Stimulated activated CD8-positive, alpha-beta memory T cell treated with anti-CD3 and anti-CD28 coated beads, Interleukin-4, amount 100 ng/mL, for 48 hours (primary cell): ENCODE results near the gene TXNDC5.

Experiments
- DNase-seq: peaks from one replicate; pipeline ENCODE4 v3.0.0-alpha.2; 2020

Gene TXNDC5

GRCh38 chr6:7910654-7911344 lies at the start of gene TXNDC5:
TXNDC5 (minus strand) TSS chr6:7910788; CDS start chr6:7910776, 12 bp downstream.
- DNase-seq: peak; percentile 83

DNA sequence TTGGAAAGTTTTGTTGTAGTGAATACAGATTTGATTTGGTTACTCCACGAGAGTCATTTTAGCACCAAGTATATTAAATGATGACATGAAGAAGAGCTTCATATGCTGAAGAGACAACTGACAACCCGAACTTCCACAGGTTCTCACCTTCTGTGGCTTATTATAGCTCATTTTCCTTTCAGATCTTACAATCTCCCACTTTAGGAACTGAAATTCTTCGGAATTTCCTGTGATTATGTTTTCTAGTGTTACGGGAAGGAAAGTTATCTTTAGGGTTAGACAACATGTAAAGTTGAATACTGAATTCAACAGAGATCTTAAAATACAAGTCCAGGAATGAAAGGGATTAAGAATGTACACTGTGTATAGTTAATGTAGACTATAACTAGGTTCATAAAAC lies 49.6 kb upstream of the TXNDC5 start:
- no peak for DNase-seq

- DNase-seq: no peak
These were observed 48.9 kb upstream of the TXNDC5 start for GRCh38 chr6:7959453-7959852.

DNA sequence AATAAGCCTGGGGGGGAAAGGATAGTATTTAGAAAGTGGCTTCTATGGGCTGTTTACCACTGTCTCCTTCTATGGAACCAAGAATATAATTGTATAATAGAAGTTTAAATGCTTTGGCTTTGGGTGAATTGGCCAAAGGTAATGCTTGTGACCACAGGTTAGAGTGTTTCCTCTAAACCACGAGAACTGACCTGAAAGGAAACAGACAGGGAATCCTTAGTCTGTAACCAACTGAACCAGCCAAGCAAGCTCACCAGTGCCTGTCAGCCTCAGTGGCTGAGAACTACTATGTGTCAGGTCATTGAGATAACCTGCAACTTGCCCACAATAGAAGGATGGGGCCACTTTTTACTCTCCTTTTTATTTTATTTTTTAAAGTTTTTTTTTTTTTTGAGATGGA lies 47.9 kb upstream of the TXNDC5 start:
- no peak for DNase-seq

DNA sequence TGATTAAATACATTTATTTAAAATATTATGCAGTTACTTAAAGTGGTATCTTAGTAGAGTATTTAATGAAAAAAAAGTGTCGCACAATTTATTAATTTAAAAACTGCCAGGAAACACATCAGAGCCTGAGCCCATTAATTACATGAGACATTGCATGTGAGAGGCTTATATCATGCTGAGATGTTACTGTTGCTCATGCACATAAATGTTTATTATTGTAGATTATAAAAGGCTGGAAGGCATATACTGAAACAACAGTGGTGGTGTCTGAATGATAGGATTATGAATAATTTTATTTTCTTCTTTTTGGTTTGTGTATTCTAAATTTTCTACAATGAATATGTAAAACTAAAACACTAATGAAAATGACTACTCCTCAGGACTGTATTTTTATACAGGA lies 45.7 kb upstream of the TXNDC5 start:
- DNase-seq: no peak

- DNase-seq: no peak
These were observed 44.1 kb upstream of the TXNDC5 start for GRCh38 chr6:7954477-7955200.

DNA sequence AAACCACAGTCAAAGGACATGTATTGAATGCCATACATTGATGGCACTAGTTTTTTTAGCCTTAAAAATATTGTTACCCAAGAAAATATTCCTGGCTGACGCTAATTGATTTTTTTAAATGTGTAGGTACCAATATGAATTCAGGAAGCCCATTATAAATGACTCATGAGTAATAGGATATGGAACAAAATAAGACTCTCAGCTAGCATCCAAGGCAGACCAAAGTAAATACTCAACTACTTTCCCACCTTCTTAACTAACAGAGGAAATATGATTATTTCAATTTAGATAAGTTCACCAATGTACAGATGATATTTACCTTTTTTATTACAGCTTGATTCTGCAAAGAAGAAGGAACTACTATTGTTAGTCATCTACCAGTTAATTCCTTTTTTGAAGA lies 43.2 kb upstream of the TXNDC5 start:
- no peak for DNase-seq

DNA sequence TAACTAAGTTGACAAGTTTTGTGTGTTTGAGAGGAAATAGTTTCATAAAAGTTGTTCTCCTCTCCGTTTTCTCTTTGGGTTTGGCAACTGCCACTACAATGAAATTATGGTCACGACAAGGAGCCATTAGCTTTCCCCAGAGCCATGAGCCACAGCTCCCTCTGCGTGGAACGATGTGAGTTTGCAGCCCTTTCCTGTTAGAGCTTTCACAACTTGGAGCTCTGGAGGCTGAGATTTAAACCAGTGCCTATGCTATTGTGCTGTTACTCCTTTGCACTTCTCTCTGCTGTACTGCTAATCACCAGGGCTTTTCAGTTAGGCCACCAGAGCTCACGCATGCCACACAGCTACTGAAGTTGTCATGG lies 29.3 kb upstream of the TXNDC5 start:
- DNase-seq: no peak

DNA sequence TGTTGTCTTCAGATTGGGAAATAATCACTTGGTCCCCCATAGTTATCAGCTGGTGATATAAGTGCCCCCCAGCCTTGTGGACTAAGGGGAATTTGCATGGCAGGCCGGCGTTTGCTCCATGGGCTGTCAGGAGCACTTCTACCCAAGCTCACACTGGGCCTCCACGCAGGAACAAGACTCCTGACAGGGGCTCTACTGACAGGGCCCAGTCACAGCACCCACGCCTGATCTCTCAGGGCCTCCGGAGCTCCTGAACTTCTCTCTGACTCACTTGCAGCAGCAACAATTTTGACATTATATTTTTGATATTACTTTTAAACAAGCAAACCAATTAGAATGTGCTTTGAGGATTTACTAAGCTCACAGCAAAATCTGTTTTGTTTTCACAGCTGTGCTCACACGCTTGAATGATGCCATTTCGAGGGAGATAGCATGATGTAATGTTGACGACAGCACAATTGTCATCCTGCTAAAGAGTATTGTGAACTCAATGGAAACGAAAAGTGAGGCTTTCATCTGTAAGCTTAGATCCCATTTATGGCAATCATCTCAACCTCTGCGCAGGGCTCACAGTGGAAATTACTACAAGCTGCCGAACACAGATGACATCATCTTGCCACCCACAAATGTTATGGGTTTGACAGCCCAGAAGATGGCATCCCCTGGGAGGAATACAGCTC lies 28.7 kb upstream of the TXNDC5 start:
- no peak for DNase-seq

DNA sequence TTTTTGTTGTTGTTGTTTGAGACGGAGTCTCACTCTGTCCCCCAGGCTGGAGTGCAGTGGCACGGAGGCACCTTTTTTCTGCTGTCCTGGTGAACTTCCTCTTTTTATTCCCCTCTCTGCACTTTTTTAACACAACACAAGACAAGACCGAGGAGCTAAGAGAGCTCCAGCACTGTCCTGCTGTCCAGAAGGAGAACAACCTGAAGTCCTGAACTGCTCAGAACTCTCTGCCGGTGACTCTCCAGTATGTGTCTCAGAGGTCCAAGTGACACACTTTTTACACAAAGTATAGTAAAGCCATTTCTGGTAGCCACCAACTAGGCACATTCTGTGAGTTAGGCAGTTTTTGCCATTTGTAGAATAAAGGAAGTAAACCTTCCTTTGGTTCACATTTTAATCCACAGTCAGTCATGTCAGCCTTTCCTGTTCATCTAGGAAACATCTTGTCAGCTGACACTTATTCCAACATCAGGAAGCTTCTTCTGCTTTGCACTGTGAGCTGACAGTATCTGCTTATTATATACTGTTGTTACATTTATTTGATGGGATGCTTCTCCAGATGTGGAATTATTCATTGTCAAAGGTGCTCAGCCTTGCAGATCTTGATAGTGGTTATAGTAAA lies 28.1 kb upstream of the TXNDC5 start:
- DNase-seq: no peak

GRCh38 chr6:7933794-7934193 lies 23.2 kb upstream of the TXNDC5 start:
- DNase-seq: no peak

GRCh38 chr6:7932625-7933024 lies 22.0 kb upstream of the TXNDC5 start:
- no peak for DNase-seq

GRCh38 chr6:7924867-7925266 lies 14.3 kb upstream of the TXNDC5 start:
- DNase-seq: no peak

GRCh38 chr6:7922596-7922995 lies 12.0 kb upstream of the TXNDC5 start:
- no peak for DNase-seq

DNA sequence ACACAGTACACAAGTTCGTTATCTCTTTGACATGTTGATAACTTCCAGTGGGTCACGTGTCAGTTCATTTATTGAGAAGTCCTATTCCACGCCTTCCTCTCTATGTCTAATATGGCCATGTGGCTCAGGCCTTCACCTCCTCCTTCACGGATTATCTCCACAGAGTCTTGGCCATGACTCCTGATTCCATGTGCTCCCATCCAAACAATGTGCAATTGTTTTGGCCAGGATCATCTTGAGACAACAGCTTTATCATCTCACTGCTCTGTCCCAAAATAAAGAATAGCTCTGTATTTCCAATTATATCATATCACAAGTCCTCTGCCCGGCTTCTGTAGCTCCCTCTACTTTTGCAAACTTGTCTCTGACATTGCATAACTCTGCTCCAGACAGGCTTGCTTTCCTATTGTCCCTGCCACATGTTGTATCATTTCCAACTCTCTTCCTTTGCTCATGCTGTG lies 11.1 kb upstream of the TXNDC5 start:
- DNase-seq: no peak

- DNase-seq: no peak
These were observed 10.5 kb upstream of the TXNDC5 start for GRCh38 chr6:7921046-7921445.

- no peak for DNase-seq
These were observed 9.8 kb upstream of the TXNDC5 start for GRCh38 chr6:7920425-7920824.

DNA sequence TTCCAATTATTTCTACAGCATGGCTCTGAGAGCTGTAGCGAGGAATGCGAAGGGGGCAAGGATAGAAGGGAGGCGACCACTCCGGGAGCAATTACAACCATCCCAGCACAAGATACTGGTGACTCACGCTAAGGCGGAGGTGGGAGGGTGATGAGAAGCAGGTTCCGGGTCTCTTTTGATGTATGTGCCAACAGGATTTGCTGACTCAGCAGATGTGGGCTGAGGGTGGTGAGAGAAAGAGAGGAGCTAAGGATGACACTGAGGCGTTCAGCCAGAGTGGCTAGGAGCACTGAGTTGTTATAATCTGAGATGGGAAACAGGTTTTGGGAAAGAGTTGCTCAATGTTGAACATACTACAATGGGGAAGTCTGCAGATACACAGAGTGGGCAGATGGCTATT lies 9.3 kb upstream of the TXNDC5 start:
- peak; percentile 52 for DNase-seq

DNA sequence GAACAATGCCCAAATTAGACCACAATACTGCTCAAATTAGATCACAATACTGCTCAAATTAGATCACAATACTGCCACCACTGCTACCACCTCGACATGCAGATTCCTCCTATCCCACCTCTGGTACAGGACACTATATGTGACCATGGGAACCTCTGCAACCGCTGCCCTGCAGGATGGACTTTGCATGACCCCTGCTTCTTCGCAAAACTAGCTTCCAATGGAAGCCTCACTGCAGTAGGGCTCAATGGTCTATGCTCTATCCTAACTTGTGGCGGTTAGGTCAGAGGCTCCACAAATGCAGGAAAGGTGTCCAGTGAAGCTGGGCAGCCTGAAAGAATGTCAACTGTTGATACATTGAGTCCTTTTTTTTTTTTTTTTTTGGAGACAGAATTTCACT lies 7.8 kb upstream of the TXNDC5 start:
- no peak for DNase-seq

DNA sequence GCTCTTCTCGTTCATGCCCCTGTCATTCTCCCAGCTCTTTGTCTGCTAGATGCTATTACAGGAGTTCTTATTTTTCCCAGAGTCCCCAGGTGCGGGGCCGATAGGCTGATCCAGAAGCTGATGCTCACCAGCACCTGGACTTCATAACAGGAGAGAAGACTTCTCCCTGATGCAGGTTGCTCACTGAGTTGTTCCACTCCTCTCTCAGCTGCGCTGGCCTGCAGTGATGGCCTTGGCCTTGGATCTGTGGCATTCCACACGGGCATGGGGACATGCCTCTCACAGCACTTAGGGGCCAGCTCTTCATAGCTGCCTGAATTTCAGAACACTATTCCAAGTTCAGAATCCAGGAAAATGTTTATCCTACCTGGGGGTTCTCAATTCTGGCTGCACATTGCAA lies 7.1 kb upstream of the TXNDC5 start:
- DNase-seq: no peak

DNA sequence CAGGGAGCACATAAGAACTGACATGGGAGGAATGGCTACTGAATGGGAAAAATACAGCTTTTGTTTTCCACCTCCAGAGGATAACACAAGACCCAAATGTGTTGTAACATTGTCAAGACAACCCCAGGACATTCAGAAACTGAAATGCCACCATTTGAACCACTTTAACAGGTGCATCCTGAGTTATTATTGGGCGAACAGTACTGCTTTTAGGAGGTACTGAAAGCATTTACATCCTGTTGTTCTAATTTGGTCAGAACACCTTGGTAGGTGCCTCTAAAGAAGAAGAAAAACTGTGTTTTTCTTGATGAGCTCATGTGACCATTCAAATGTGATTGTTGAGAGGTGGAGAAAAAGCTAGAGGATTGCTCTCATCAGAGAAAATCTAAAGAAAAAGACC lies 6.4 kb upstream of the TXNDC5 start:
- no peak for DNase-seq

- DNase-seq: no peak
These were observed 4.6 kb upstream of the TXNDC5 start for GRCh38 chr6:7914991-7915789.

DNA sequence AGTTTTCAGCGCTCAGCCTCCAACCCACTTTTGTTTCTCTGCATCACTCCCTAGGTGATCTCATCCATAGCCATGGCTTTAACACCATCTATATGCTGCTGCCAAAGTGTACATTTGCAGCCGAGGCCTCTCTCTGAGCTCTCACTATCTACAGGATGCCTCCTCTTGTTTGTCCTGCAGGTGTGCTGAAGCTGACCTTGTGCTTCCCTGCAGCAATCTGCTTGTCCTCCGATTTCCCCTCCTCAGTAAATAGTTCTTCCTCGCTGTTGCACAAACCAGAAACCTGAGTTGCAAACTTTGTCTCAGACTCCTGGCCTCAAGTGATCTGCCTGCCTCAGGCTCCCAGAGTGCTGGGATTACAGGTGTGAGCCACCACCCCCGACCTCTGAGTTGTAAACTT lies 3.7 kb upstream of the TXNDC5 start:
- DNase-seq: no peak
